ENCODE results near the gene STAT5B.
"Not testable (repeated sequence)": the region's sequence is repeated elsewhere in the genome, so short reads cannot be mapped to it uniquely, and the experiment has no call there.

The STAT5B gene

GRCh38 chr17:42305543-42306384 lies 29.6 kb upstream of the STAT5B start:
- no peak for DNase-seq (ENCODE audit: low read depth)

- not testable (repeated sequence) for DNase-seq (ENCODE audit: low read depth)
Measured at GRCh38 chr17:42305031-42305330, 28.8 kb upstream of the STAT5B start.

GRCh38 chr17:42304187-42305030 lies 28.2 kb upstream of the STAT5B start:
- no peak for DNase-seq (ENCODE audit: low read depth)

- DNase-seq (ENCODE audit: low read depth), result no peak
Measured at GRCh38 chr17:42303694-42304093, 27.5 kb upstream of the STAT5B start.

GRCh38 chr17:42301022-42301421 lies 24.8 kb upstream of the STAT5B start:
- DNase-seq (ENCODE audit: low read depth), result no peak

- not testable (repeated sequence) for DNase-seq (ENCODE audit: low read depth)
Measured at GRCh38 chr17:42299913-42300312, 23.7 kb upstream of the STAT5B start.

GRCh38 chr17:42299361-42299760 lies 23.2 kb upstream of the STAT5B start:
- not testable (repeated sequence) for DNase-seq (ENCODE audit: low read depth)

- DNase-seq (ENCODE audit: low read depth), result not testable (repeated sequence)
Measured at GRCh38 chr17:42297775-42298174, 21.6 kb upstream of the STAT5B start.

- no peak for DNase-seq (ENCODE audit: low read depth)
Measured at GRCh38 chr17:42296012-42296411, 19.8 kb upstream of the STAT5B start.

- no peak for DNase-seq (ENCODE audit: low read depth)
Measured at GRCh38 chr17:42294469-42295398, 18.5 kb upstream of the STAT5B start.

GRCh38 chr17:42291129-42291528 lies 14.9 kb upstream of the STAT5B start:
- no peak for DNase-seq (ENCODE audit: low read depth)

GRCh38 chr17:42290577-42290976 lies 14.4 kb upstream of the STAT5B start:
- DNase-seq (ENCODE audit: low read depth), result no peak

GRCh38 chr17:42289611-42290181 lies 13.5 kb upstream of the STAT5B start:
- DNase-seq (ENCODE audit: low read depth), result no peak

GRCh38 chr17:42288803-42289610 lies 12.8 kb upstream of the STAT5B start:
- DNase-seq (ENCODE audit: low read depth), result no peak

GRCh38 chr17:42287977-42288802 lies 12.0 kb upstream of the STAT5B start, which contains the start of gene STAT5A:
Gene STAT5A (plus strand): TSS chr17:42288498. CDS start chr17:42289412, 914 bp downstream.
- peak; percentile 68 for DNase-seq (ENCODE audit: low read depth)

- DNase-seq (ENCODE audit: low read depth), result no peak
Measured at GRCh38 chr17:42287305-42287976, 11.2 kb upstream of the STAT5B start.

- no peak for DNase-seq (ENCODE audit: low read depth)
Measured at GRCh38 chr17:42286411-42287221, 10.4 kb upstream of the STAT5B start.

- DNase-seq (ENCODE audit: low read depth), result no peak
Measured at GRCh38 chr17:42285346-42286050, 9.3 kb upstream of the STAT5B start.
